Right ventricle myocardium superior (tissue), 1 donor: ENCODE results near the gene OR2A7. TPM values are rescaled to one million over a fixed set of nuclear protein-coding genes. Genes with fewer than 3 reads are reported as not detected.

Source experiments
- total RNA-seq: library from RNA; stranded (reverse); fragmentation: NEBNext Ultra II Directional; extraction: Animal tissue kit (Norgen Biotek cat#: 25700); gene quantifications from one replicate; pipeline ENCODE4 v1.2.1, GENCODE V29; 2021
- donor health status: DM: no; HTN: yes; CAD: no; lungs with severe emphysema.

OR2A7 gene
- total RNA-seq, 1 donor from 2014 or later = 0.51 TPM

Other genes starting within 250 kb of the OR2A7 start
- gene OR2A5, start 215.8 kb downstream of the OR2A7 start, total RNA-seq = not detected
- not detected for gene OR2A25, start 195.0 kb downstream of the OR2A7 start, total RNA-seq
- not detected for gene OR2A12, start 178.5 kb downstream of the OR2A7 start, total RNA-seq
- not detected for gene OR2A2, start 155.2 kb downstream of the OR2A7 start, total RNA-seq
- not detected for gene OR2A14, start 141.6 kb downstream of the OR2A7 start, total RNA-seq
- gene CTAGE4, start 81.3 kb downstream of the OR2A7 start, total RNA-seq = 0.32 TPM
- gene ARHGEF35, start 69.0 kb downstream of the OR2A7 start, total RNA-seq = 0.67 TPM
- gene OR2A42, start 25.2 kb downstream of the OR2A7 start, total RNA-seq = not detected
- 0.32 TPM for gene CTAGE8, start 4.5 kb upstream of the OR2A7 start, total RNA-seq
- gene OR2A1, start 47.6 kb upstream of the OR2A7 start, total RNA-seq = not detected
- 1.6 TPM for gene ARHGEF5, start 90.6 kb upstream of the OR2A7 start, total RNA-seq
- not detected for gene NOBOX, start 138.9 kb upstream of the OR2A7 start, total RNA-seq